H1 (cell line): Measurements from ENCODE around the gene VWA2. TPM values are rescaled to one million over a fixed set of nuclear protein-coding genes. Genes with fewer than 3 reads are reported as not detected.

ENCODE experiments used
- ASH2L ChIP-seq: fragments of 200-600, 300-600 bp; sonication (generic); IDR thresholded peaks from one replicate; pipeline ENCODE4 v1.7.1; 2017; ENCODE audit warnings: low read length
- CHD7 ChIP-seq: fragments of 300-600 bp; sonication (generic); IDR thresholded peaks from 2 replicates; pipeline ENCODE4 v1.7.1; 2012; ENCODE audit warnings: low read length, moderate library complexity, mild to moderate bottlenecking, inconsistent platforms; ENCODE audit not compliant: insufficient replicate concordance
- RFX5 ChIP-seq: IDR thresholded peaks from 2 replicates; pipeline ENCODE4 v1.6.1; 2011; ENCODE audit warnings: low read depth, low read length, improper control_type of control experiment, borderline replicate concordance
- SAP30 ChIP-seq: fragments of 300-600 bp; sonication (generic); IDR thresholded peaks from 2 replicates; pipeline ENCODE4 v1.7.1; 2012; ENCODE audit warnings: low read length, moderate library complexity, mild to moderate bottlenecking, inconsistent platforms; ENCODE audit not compliant: insufficient read depth, insufficient replicate concordance
- SUZ12 ChIP-seq: fragments of 200-600 bp; sonication (generic); IDR thresholded peaks from 2 replicates; pipeline ENCODE4 v1.6.1; 2012; ENCODE audit warnings: mild to moderate bottlenecking, inconsistent platforms, low read length, moderate library complexity, mixed read lengths
- polyA plus RNA-seq, 7 experiments: library from polyadenylated mRNA; depleted of rRNA in 3 of 7; stranded (reverse) in 5 of 7; unstranded in 2 of 7; fragments of >200 nt in 5 of 7; fragments of 200-250 nt in 2 of 7; gene quantifications; 1 replicate in 5 of 7; 2 replicates in 1 of 7; 4 replicates in 1 of 7; pipeline versions ENCODE4 v1.2.1 to v1.2.3, GENCODE V29; 2011 to 2013; ENCODE audit warnings: missing spikeins in 2 of 7, mixed read lengths in 2 of 7
- total RNA-seq: library from RNA; stranded (reverse); fragmentation: NEBNext Ultra II Directional; extraction: Animal tissue kit (Norgen Biotek cat#: 25700); gene quantifications from 2 replicates; pipeline ENCODE4 v1.2.1, GENCODE V29; 2021

The VWA2 gene
- total and polyA plus RNA-seq, 2 of the 8 experiments (the other 6 are each of a cell fraction or from before 2014, with no cell fraction given), result 2.8 to 2.9 TPM

GRCh38 chr10:114288424-114289095 lies 49.5 kb downstream of the VWA2 start (continued):
- TF ChIP-seq RFX5 (no peak), SAP30 (no peak), SUZ12 (no peak), CHD7 (no peak), ASH2L (no peak)
